GM19397 (cell line): ENCODE data around the gene NDE1.
A peak's percentile ranks its signal among the peaks of the same experiment; 100 is the strongest.

Experiments
- ATAC-seq: cut with Tn5 transposase; IDR thresholded peaks from one replicate; pipeline ENCODE4 v1.9.1; 2021; ENCODE audit warnings: mild to moderate bottlenecking, moderate library complexity; ENCODE audit not compliant: unreplicated experiment

The NDE1 gene

GRCh38 chr16:15764112-15764511 lies 114.1 kb downstream of the NDE1 start:
- ATAC-seq = no peak

- no peak for ATAC-seq
These were observed 115.1 kb downstream of the NDE1 start for GRCh38 chr16:15765116-15765515.

- peak; percentile 77 for ATAC-seq
These were observed 115.8 kb downstream of the NDE1 start for GRCh38 chr16:15765880-15766279.

- no peak for ATAC-seq
These were observed 116.9 kb downstream of the NDE1 start for GRCh38 chr16:15766918-15767317.

- ATAC-seq = no peak
These were observed 118.2 kb downstream of the NDE1 start for GRCh38 chr16:15768201-15768600.

GRCh38 chr16:15769239-15769638 lies 119.2 kb downstream of the NDE1 start:
- ATAC-seq = no peak

- ATAC-seq = no peak
These were observed 120.1 kb downstream of the NDE1 start for GRCh38 chr16:15770107-15770506.

GRCh38 chr16:15770512-15770911 lies 120.5 kb downstream of the NDE1 start:
- no peak for ATAC-seq

- ATAC-seq = no peak
These were observed 121.6 kb downstream of the NDE1 start for GRCh38 chr16:15771694-15772093.

GRCh38 chr16:15772579-15773293 lies 122.7 kb downstream of the NDE1 start:
- ATAC-seq = no peak

- ATAC-seq = no peak
These were observed 123.9 kb downstream of the NDE1 start for GRCh38 chr16:15773968-15774367.

- no peak for ATAC-seq
These were observed 125.2 kb downstream of the NDE1 start for GRCh38 chr16:15775209-15775608.

GRCh38 chr16:15775663-15776304 lies 125.7 kb downstream of the NDE1 start:
- ATAC-seq = no peak
